ENCODE results near the gene SIX6.

DNA sequence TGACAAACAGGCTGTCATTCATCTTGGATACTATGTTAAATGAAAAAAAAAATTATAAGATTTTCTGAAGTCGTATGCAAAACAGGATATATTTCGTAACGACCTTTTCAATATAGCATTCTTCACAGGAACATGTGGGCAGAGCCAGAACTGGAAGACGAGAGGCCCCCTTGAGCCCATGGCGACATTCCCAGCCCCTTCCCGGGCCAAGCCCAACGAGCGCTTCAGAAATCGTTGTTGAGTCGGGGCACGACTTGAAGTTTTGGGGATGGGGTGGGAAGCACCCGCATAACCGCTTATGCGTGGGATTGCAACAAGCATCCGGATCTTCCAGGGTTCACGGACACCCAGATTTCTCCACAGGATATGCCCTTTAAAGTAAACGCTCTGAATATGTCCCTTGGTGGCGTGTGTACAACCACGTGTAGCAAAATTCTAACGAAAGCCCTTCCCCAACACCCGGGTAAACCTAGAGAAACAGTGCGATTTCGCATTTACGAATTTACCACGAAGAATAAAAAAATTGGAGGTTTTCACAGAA is 23.8 kb upstream of the SIX6 start:
- TF ChIP-seq POLR2A (IDR thresholded peaks at IDR 0.05; ENCODE audit: low read length) = no peak
- TF ChIP-seq GATA1 (IDR thresholded peaks at IDR 0.05; ENCODE audit: low read depth, low read length) = no peak
